Measurements from ENCODE around the gene SLC34A2. TPM values are rescaled to one million over a fixed set of nuclear protein-coding genes. Genes with fewer than 3 reads are reported as not detected.

SLC34A2 gene
- total RNA-seq, 1 donor from 2014 or later = 2.1 TPM

Other genes with a start within 250 kb of the SLC34A2 start
- 23.7 TPM for gene SEL1L3, start 207.1 kb downstream of the SLC34A2 start, total RNA-seq (ENCODE audit: unreplicated experiment)

Data from glutamatergic neuron (in vitro differentiated cells).